Caki2 (cell line): ENCODE data around the gene NCKIPSD. TPM values are rescaled to one million over a fixed set of nuclear protein-coding genes. Genes with fewer than 3 reads are reported as not detected.

Experiments
- DNase-seq: peaks from one replicate; pipeline ENCODE4 v3.0.0-alpha.2; 2015; ENCODE audit warnings: low read depth
- in situ Hi-C: cut with HindIII; loops from 2 replicates; pipeline ENCODE4 v1.10.0; 2016; ENCODE audit warnings: low sequenced_read_pairs, low pct_unique_long_range_greater_than_20kb, mixed read lengths
- total RNA-seq: library from RNA; depleted of rRNA; stranded (reverse); fragments of >200 nt; shearing (Covaris generic); gene quantifications from 2 replicates; pipeline ENCODE4 v1.2.3, GENCODE V29; 2014; ENCODE audit warnings: low replicate concordance

NCKIPSD gene
- total RNA-seq, 1 experiment from 2014 or later = 25.1 TPM

- DNase-seq = no peak
- in situ Hi-C loops = no loop called here
Observed at GRCh38 chr3:48660800-48661400, 24.8 kb downstream of the NCKIPSD start.

GRCh38 chr3:48656841-48657281 lies 28.9 kb downstream of the NCKIPSD start:
- in situ Hi-C loops = no loop called here
- DNase-seq = no peak

- DNase-seq = peak; percentile 86
- in situ Hi-C loops = no loop called here
Observed at GRCh38 chr3:48656061-48656840, 29.5 kb downstream of the NCKIPSD start.

- no peak for DNase-seq
- in situ Hi-C loops = no loop called here
Observed at GRCh38 chr3:48655606-48656005, 30.1 kb downstream of the NCKIPSD start.

- no peak for DNase-seq
- in situ Hi-C loops = no loop called here
Observed at GRCh38 chr3:48655063-48655462, 30.7 kb downstream of the NCKIPSD start.

- in situ Hi-C loops = no loop called here
- no peak for DNase-seq
Observed at GRCh38 chr3:48652923-48653715, 32.6 kb downstream of the NCKIPSD start.

GRCh38 chr3:48651771-48652170 lies 33.9 kb downstream of the NCKIPSD start:
- no peak for DNase-seq
- in situ Hi-C loops = no loop called here

- no peak for DNase-seq
- in situ Hi-C loops = no loop called here
Observed at GRCh38 chr3:48650723-48651122, 35.0 kb downstream of the NCKIPSD start.

- no peak for DNase-seq
- in situ Hi-C loops = no loop called here
Observed at GRCh38 chr3:48648188-48648850, 37.4 kb downstream of the NCKIPSD start.

- no peak for DNase-seq
- in situ Hi-C loops = no loop called here
Observed at GRCh38 chr3:48647714-48648113, 38.0 kb downstream of the NCKIPSD start.

GRCh38 chr3:48644898-48645760 lies 40.6 kb downstream of the NCKIPSD start:
- no peak for DNase-seq
- in situ Hi-C loops = no loop called here

GRCh38 chr3:48642605-48643004 lies 43.1 kb downstream of the NCKIPSD start:
- in situ Hi-C loops = no loop called here

GRCh38 chr3:48641396-48641795 lies 44.3 kb downstream of the NCKIPSD start:
- no peak for DNase-seq
- in situ Hi-C loops = no loop called here

More at GRCh38 chr3:48642605-48643004, 43.1 kb downstream of the NCKIPSD start:
- DNase-seq = no peak

- no peak for DNase-seq
- in situ Hi-C loops = no loop called here
Observed at GRCh38 chr3:48639944-48640606, 45.6 kb downstream of the NCKIPSD start.

GRCh38 chr3:48637305-48637704 lies 48.4 kb downstream of the NCKIPSD start:
- in situ Hi-C loops = no loop called here
- DNase-seq = no peak

- in situ Hi-C loops = no loop called here
- DNase-seq = no peak
Observed at GRCh38 chr3:48636149-48636655, 49.5 kb downstream of the NCKIPSD start.
